Measurements from ENCODE around the gene LGALS7B.

GRCh38 chr19:38742296-38742695 is 46.7 kb upstream of the LGALS7B start:
- no peak for TF ChIP-seq CTCF (IDR thresholded peaks at IDR 0.05; ENCODE audit: low read depth, low read length, poor library complexity, severe bottlenecking)
- no peak for TF ChIP-seq EZH2phosphoT487 (IDR thresholded peaks at IDR 0.05; ENCODE audit: borderline replicate concordance, low read length)
